Measurements from ENCODE around the gene FOXK1. TPM values are rescaled to one million over a fixed set of nuclear protein-coding genes. Genes with fewer than 3 reads are reported as not detected.
A peak's percentile ranks its signal among the peaks of the same experiment; 100 is the strongest.

Gene FOXK1
- total and polyA plus RNA-seq, 9 of the 15 experiments (the other 6 are each of a cell fraction or from before 2014, with no cell fraction given) = 0.32 to 45.5 (median 8.1) TPM

- TF ChIP-seq ZNF444 (CRISPR knock-in tag; IDR thresholded peaks at IDR 0.05) = no peak
- TF ChIP-seq TEAD1 (CRISPR knock-in tag; IDR thresholded peaks at IDR 0.05) = no peak
- no peak for TF ChIP-seq CREM (IDR thresholded peaks at IDR 0.05; ENCODE audit: low read depth)
- TF ChIP-seq EZH2 (IDR thresholded peaks at IDR 0.05; ENCODE audit: borderline replicate concordance, low read depth, low read length) = no peak
- 0 out of 2 replicates have a peak, but pooled peaks have one; percentile 22 for TF ChIP-seq ZNF395 (CRISPR knock-in tag; IDR thresholded peaks at IDR 0.05)
- no peak for TF ChIP-seq ZNF274 (IDR thresholded peaks at IDR 0.05; ENCODE audit: borderline replicate concordance, low read depth, low read length)
- TF ChIP-seq NCOA4 (IDR thresholded peaks at IDR 0.05; ENCODE audit: partially characterized antibody) = no peak
- TF ChIP-seq SAP30 (IDR thresholded peaks at IDR 0.05; ENCODE audit: borderline replicate concordance, insufficient read depth, low read depth, low read length, poor library complexity, severe bottlenecking) = no peak
- TF ChIP-seq HMGN3 (IDR thresholded peaks at IDR 0.05; ENCODE audit: borderline replicate concordance, extremely low read depth, insufficient read length, low read depth, low read length) = no peak
- TF ChIP-seq ESRRA (IDR thresholded peaks at IDR 0.05; ENCODE audit: borderline replicate concordance, low read depth) = peak; percentile 96
- no peak for TF ChIP-seq HDAC3 (IDR thresholded peaks at IDR 0.05; ENCODE audit: borderline replicate concordance, partially characterized antibody)
- TF ChIP-seq ZNF3 (CRISPR knock-in tag; IDR thresholded peaks at IDR 0.05) = no peak
- no peak for TF ChIP-seq ZBTB33 (CRISPR knock-in tag; IDR thresholded peaks at IDR 0.05)
- no peak for TF ChIP-seq ZNF583 (CRISPR knock-in tag; IDR thresholded peaks at IDR 0.05)
- TF ChIP-seq CBX2 (IDR thresholded peaks at IDR 0.05; ENCODE audit: insufficient read depth, low read length, poor library complexity, severe bottlenecking) = no peak
- TF ChIP-seq IFI16 (CRISPR knock-in tag; IDR thresholded peaks at IDR 0.05) = no peak
- no peak for TF ChIP-seq ZBTB43 (CRISPR knock-in tag; IDR thresholded peaks at IDR 0.05)
- TF ChIP-seq E2F4 (CRISPR knock-in tag; IDR thresholded peaks at IDR 0.05; ENCODE audit: low read depth) = no peak
- TF ChIP-seq ZNF263 (CRISPR knock-in tag; IDR thresholded peaks at IDR 0.05; ENCODE audit: borderline replicate concordance) = 0 out of 2 replicates have a peak, but pooled peaks have one; percentile 30
Observed at GRCh38 chr7:4683043-4683883, 1.2 kb downstream of the FOXK1 start (continued).

All from K562 (cell line).